AG09309 (cell line): ENCODE results near the gene DENND2A.

Experiments used
- DNase-seq: peaks from one replicate; pipeline ENCODE4 v3.0.0-alpha.2; 2010; ENCODE audit warnings: low read depth
- H3K4me3 ChIP-seq: 2 replicates; pipeline ENCODE4 v1.5.1; 2011; ENCODE audit warnings: mild to moderate bottlenecking, low read depth, low read length, moderate library complexity; ENCODE audit not compliant: control insufficient read depth
- TF ChIP-seq, protein P1 (sequence below): IDR thresholded peaks from 2 replicates; pipeline ENCODE4 v1.5.1; 2011; ENCODE audit warnings: mild to moderate bottlenecking, low read depth, low read length, inconsistent platforms; ENCODE audit not compliant: insufficient read depth, control insufficient read depth; ENCODE audit errors: missing control alignments

Gene DENND2A

DNA sequence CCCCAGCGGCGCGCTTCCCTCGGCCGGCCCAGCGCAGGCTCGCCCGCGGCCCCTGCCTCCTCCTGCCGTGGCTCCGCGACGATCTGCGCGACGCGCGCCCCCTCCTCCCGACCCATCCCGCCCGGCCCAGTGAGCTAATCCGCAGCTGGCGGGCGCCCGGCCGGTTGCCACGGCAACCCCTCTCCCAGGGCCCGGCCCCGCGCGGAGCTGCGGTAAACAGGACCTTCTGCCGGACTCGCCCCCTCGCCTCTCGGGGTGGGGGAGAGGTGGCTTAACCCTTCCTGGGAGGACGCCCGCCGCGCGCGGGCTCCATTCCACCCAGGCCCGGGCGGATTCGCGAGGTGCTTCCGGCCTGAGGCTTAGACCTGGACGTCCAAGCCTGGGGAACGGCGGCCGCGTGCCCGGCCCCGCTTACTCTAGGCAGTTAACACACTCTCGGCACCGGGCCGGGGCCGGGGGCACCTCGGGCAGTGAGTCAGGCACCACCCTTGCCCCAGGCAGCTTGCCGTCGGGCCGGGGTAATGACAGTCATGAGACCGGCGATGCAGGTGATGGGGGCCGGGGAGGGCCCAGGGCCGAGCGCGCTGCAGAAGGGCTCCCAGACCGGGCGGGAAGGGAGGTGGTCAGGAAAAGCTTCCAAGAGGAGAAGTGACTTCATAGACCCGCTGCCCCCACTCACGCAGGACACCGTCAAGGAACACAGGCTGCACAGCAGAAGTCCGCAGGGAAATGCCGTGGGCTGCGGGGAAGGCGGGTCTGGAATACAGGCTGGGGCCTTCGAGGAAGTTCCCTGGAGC lies at the start of gene DENND2A:
Gene DENND2A, minus strand, starts transcription at position 87 of the 797 bp plus-strand sequence. CDS start 38,416 bp downstream, outside the sequence.
- H3K4me3 ChIP-seq = peak within 1 kb of the TSS; percentile 55
- TF ChIP-seq, protein P1, sequence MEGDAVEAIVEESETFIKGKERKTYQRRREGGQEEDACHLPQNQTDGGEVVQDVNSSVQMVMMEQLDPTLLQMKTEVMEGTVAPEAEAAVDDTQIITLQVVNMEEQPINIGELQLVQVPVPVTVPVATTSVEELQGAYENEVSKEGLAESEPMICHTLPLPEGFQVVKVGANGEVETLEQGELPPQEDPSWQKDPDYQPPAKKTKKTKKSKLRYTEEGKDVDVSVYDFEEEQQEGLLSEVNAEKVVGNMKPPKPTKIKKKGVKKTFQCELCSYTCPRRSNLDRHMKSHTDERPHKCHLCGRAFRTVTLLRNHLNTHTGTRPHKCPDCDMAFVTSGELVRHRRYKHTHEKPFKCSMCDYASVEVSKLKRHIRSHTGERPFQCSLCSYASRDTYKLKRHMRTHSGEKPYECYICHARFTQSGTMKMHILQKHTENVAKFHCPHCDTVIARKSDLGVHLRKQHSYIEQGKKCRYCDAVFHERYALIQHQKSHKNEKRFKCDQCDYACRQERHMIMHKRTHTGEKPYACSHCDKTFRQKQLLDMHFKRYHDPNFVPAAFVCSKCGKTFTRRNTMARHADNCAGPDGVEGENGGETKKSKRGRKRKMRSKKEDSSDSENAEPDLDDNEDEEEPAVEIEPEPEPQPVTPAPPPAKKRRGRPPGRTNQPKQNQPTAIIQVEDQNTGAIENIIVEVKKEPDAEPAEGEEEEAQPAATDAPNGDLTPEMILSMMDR = no peak
- no peak for DNase-seq

GRCh38 chr7:140689199-140690152 lies 48.9 kb upstream of the DENND2A start:
- no peak for DNase-seq
- TF ChIP-seq, protein P1 = no peak
- no peak overlapping the region for H3K4me3 ChIP-seq

DNA sequence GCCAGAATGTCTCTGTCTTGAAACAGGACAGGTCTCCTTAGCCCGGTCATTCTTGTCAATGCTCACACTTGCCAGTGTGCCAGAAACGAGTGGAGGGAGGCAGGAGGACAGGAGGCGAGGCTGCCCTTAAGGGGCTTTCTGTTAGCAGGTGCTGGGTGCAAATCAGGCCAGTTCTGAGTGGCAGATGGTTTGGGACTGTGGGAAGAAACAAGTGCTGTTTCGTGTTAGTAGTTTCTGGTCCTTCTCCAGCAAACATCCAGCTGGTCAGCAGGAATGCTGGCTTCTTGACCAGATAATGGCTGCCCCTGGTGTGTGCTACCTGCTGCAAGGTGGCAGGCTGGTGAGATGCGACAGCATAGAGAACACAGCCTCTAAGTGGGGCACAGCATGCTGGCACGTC lies 47.7 kb upstream of the DENND2A start:
- H3K4me3 ChIP-seq = no peak overlapping the region
- TF ChIP-seq, protein P1 = no peak
- DNase-seq = no peak

- TF ChIP-seq, protein P1 = no peak
- no peak overlapping the region for H3K4me3 ChIP-seq
- DNase-seq = no peak
Measured at GRCh38 chr7:140686921-140687320, 46.3 kb upstream of the DENND2A start.

DNA sequence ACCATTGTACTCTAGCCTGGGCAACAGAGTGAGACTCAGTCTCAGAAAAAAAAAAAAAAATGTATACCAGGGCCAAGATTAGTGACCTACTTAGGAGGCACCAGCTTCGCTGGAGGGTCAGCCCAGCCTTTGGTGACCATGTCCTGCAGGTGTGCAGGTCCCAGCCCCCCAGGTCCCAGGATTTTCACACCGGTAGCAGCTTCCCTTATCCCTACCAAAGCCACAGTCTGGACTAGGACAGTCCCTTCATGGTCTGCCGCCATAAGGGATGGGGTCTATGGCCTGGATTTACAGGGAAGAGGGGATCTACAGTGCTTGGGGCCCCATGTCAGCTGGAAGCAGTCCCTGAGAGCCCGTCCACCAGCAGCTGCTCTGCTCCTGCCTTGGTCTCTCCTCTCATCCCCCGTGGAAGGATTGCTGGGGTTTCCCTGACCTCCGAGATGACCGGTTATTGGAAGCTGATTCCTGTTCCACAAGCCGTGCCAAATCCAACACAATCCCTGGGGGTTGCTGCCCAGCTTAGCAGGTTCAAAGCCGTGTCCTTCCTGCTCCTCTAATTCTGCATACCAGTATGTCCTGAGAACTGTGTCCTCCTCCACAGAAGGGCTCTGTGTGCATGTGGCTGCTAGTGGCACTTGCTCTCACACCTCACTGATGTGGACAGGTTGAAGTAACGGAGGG lies 44.9 kb upstream of the DENND2A start:
- TF ChIP-seq, protein P1 = no peak
- no peak for DNase-seq
- H3K4me3 ChIP-seq = no peak overlapping the region
